ENCODE measurements around the gene KLHL22. TPM values are rescaled to one million over a fixed set of nuclear protein-coding genes. Genes with fewer than 3 reads are reported as not detected.

The KLHL22 gene
- total and polyA plus RNA-seq, 2 of the 8 experiments (the other 6 are each of a cell fraction or from before 2014, with no cell fraction given), result 9.4 to 16.2 TPM

- Histone ChIP-seq H4K8ac (ENCODE audit: extremely low read depth, insufficient read depth, low read length) (no peak overlapping the region), H2AK5ac (ENCODE audit: low read depth, low read length) (no peak overlapping the region), H2BK120ac (replicated peaks; ENCODE audit: low read depth, low read length) (no peak overlapping the region), H3K27ac (ENCODE audit: low read depth, low read length) (no peak overlapping the region), H3K27me3 (replicated peaks in 1 of 4; ENCODE audit: control insufficient read depth in 3 of 4, extremely low read depth in 1 of 4, insufficient read depth in 3 of 4, low read length in 3 of 4) (no peaks in the 10 kb centered on the region), H2BK20ac (ENCODE audit: low read length) (no peak overlapping the region), H2BK15ac (ENCODE audit: low read length) (no peak overlapping the region), H3K36me3 (ENCODE audit: control insufficient read depth in 2 of 4, insufficient read depth in 4 of 4, low read length in 3 of 4) (peaks cover 0 to 3% (median 0%) of the 10 kb centered on the region in 4 experiments; a peak in 2 of 8 replicates), H3K4me2 (ENCODE audit: insufficient read depth in 1 of 2, low read depth in 2 of 2, low read length in 2 of 2) (no peak overlapping the region), H3K4me1 (replicated peaks in 1 of 4; ENCODE audit: control insufficient read depth in 3 of 4, insufficient read depth in 4 of 4, low read length in 3 of 4) (peaks cover 0 to 6% (median 1%) of the 10 kb centered on the region in 4 experiments; a peak in 3 of 7 replicates), H2BK5ac (ENCODE audit: low read depth, low read length) (no peak overlapping the region), H3K9me3 (ENCODE audit: insufficient read depth in 2 of 2, low read depth in 1 of 2, low read length in 1 of 2) (no peaks in the 10 kb centered on the region), H2BK12ac (ENCODE audit: low read depth, low read length) (no peak overlapping the region), H3K14ac (ENCODE audit: insufficient read length) (no peak overlapping the region), H3K79me1 (ENCODE audit: low read depth, low read length) (peaks cover 25% of the 10 kb centered on the region), H3K4ac (replicated peaks; ENCODE audit: insufficient read length, low read depth, low read length) (no peak overlapping the region), H3K23ac (ENCODE audit: insufficient read length) (no peak overlapping the region), H4K91ac (replicated peaks; ENCODE audit: insufficient read length, low read length) (no peak overlapping the region), H3K9ac (replicated peaks in 1 of 4; ENCODE audit: extremely low read depth in 1 of 4, low read depth in 3 of 4, low read length in 3 of 4) (no peak overlapping the region), H3K18ac (ENCODE audit: extremely low read depth, low read length) (no peak overlapping the region), H2AFZ (ENCODE audit: low read length) (no peak overlapping the region), H3K79me2 (ENCODE audit: control insufficient read depth in 1 of 2, insufficient read depth in 2 of 2, low read length in 2 of 2) (peaks cover 6 to 59% of the 10 kb centered on the region in 2 experiments), H4K20me1 (replicated peaks in 1 of 2; ENCODE audit: control insufficient read depth in 1 of 2, insufficient read depth in 2 of 2, low read length in 2 of 2) (peaks cover 13 to 19% of the 10 kb centered on the region in 2 experiments), H4K5ac (ENCODE audit: insufficient read length, low read depth, low read length) (no peak overlapping the region), H3K56ac (replicated peaks; ENCODE audit: insufficient read length, low read depth, low read length) (no peak overlapping the region), H3K4me3 (ENCODE audit: extremely low read depth in 1 of 4, insufficient read depth in 2 of 4, low read depth in 3 of 4, low read length in 4 of 4) (no peak overlapping the region), H3K23me2 (ENCODE audit: low read depth, low read length) (no peaks in the 10 kb centered on the region)
- 88% methylated on average over 11 of the region's 11 CpGs; no CpG with 5 or more reads in 1 of the 2 experiments for WGBS, 2 experiments (ENCODE audit: extremely low coverage in 1 of 2, insufficient coverage in 1 of 2, insufficient read length in 1 of 2, insufficient replicate concordance in 2 of 2, low coverage in 1 of 2, low lambda C conversion rate in 2 of 2, missing lambda C conversion rate in 1 of 2)
- CTCF ChIA-PET (ENCODE audit: partially characterized antibody), result interaction anchor here (0.6 to 1.4 kb wide), 3 partner anchors 8 to 69 kb away, joined by 3 to 4 read pairs (median 3); no protein-coding TSS in a partner anchor
- no peak for TF ChIP-seq SIN3A (conservative IDR thresholded peaks at IDR 0.05 in 1 of 2, IDR thresholded peaks at IDR 0.05 in 1 of 2; ENCODE audit: low read depth in 1 of 2, low read length in 2 of 2)
- DNase-seq (ENCODE audit: low read depth in 1 of 2, low spot score in 2 of 2) (no peak), FAIRE-seq (no peak)
- POLR2A ChIA-PET (ENCODE audit: partially characterized antibody), result no interaction called here
These were observed 26.8 kb upstream of the KLHL22 start for GRCh38 chr22:20522134-20523004.

All from H1 (cell line).